ENCODE measurements around the gene FTSJ3.
A peak's percentile ranks its signal among the peaks of the same experiment; 100 is the strongest.

The FTSJ3 gene

DNA sequence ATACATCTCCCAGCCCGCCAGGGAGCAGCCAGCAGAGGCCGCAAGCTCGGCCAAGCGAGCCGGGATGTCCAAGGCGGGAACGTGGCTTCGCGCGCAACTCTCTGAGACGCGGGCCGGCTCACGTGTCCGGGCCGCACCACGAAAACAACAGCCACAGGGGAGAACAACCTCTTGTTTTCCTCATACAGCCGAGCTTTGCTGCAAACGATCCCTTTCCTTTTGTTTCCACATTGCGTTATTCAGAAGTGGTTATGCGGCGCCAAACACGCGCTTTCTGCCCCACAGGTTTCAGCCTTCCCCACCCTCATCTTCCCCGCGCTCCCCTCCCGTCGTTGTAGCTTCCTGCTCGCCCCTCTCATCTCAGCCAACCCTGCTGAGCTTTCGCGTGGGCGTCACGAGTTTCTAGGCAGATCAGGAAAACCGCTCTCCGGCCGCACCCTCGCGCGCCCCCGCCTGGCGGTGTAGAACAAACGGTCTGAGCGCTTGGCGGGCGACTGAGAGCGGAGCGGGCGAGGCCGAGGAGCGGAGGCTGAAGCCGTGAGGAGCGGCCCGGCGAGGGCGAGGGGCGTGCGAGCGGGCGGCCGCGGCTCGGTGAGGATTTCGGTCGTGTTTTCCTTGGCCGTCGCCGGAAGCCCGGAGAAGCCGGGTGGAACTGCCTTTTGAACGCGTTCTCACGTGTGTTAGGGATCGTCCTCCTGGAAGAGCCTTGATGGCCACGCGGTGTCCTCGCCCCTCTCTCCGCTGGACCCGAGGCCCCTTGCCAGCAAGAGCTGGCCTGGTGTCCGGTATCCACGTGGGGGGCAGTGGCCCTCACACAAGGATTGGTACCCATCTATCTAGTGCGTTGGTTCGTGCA is 21.6 kb upstream of the FTSJ3 start (continued):
- peak; percentile 89 for TF ChIP-seq SETDB1 (IDR thresholded peaks at IDR 0.05; ENCODE audit: insufficient read length, low read length)
- TF ChIP-seq KLF16 (tag by site-specific recombination; IDR thresholded peaks at IDR 0.05): no peak; the same call in 1 of the 2 replicates
- TF ChIP-seq ZSCAN16 (tag by site-specific recombination; IDR thresholded peaks at IDR 0.05): no peak
- TF ChIP-seq, protein P1, sequence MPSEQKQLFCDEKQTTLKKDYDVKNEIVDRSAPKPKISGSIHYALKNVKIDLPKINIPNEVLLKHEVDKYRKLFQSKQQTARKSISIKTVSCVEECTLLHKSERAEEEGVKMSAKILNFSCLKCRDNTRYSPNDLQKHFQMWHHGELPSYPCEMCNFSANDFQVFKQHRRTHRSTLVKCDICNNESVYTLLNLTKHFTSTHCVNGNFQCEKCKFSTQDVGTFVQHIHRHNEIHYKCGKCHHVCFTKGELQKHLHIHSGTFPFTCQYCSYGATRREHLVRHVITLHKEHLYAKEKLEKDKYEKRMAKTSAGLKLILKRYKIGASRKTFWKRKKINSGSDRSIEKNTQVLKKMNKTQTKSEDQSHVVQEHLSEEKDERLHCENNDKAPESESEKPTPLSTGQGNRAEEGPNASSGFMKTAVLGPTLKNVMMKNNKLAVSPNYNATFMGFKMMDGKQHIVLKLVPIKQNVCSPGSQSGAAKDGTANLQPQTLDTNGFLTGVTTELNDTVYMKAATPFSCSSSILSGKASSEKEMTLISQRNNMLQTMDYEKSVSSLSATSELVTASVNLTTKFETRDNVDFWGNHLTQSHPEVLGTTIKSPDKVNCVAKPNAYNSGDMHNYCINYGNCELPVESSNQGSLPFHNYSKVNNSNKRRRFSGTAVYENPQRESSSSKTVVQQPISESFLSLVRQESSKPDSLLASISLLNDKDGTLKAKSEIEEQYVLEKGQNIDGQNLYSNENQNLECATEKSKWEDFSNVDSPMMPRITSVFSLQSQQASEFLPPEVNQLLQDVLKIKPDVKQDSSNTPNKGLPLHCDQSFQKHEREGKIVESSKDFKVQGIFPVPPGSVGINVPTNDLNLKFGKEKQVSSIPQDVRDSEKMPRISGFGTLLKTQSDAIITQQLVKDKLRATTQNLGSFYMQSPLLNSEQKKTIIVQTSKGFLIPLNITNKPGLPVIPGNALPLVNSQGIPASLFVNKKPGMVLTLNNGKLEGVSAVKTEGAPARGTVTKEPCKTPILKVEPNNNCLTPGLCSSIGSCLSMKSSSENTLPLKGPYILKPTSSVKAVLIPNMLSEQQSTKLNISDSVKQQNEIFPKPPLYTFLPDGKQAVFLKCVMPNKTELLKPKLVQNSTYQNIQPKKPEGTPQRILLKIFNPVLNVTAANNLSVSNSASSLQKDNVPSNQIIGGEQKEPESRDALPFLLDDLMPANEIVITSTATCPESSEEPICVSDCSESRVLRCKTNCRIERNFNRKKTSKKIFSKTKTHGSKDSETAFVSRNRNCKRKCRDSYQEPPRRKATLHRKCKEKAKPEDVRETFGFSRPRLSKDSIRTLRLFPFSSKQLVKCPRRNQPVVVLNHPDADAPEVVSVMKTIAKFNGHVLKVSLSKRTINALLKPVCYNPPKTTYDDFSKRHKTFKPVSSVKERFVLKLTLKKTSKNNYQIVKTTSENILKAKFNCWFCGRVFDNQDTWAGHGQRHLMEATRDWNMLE (tag by site-specific recombination; conservative IDR thresholded peaks at IDR 0.05; ENCODE audit: low read depth): 0 out of 2 replicates have a peak, but pooled peaks have one; percentile 21
- no peak for TF ChIP-seq YY2 (tag by site-specific recombination; IDR thresholded peaks at IDR 0.05)
- no peak for TF ChIP-seq ZBTB8A (tag by site-specific recombination; IDR thresholded peaks at IDR 0.05)
- 0 out of 2 replicates have a peak, but pooled peaks have one; percentile 29 for TF ChIP-seq ZNF394 (tag by site-specific recombination; IDR thresholded peaks at IDR 0.05; ENCODE audit: borderline replicate concordance)
- TF ChIP-seq ZNF157 (tag by site-specific recombination; IDR thresholded peaks at IDR 0.05): no peak
- TF ChIP-seq, protein P2, sequence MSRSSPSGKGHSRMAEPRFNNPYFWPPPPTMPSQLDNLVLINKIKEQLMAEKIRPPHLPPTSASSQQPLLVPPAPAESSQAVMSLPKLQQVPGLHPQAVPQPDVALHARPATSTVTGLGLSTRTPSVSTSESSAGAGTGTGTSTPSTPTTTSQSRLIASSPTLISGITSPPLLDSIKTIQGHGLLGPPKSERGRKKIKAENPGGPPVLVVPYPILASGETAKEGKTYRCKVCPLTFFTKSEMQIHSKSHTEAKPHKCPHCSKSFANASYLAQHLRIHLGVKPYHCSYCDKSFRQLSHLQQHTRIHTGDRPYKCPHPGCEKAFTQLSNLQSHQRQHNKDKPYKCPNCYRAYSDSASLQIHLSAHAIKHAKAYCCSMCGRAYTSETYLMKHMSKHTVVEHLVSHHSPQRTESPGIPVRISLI (tag by site-specific recombination; IDR thresholded peaks at IDR 0.05): no peak
- TF ChIP-seq, protein P3, sequence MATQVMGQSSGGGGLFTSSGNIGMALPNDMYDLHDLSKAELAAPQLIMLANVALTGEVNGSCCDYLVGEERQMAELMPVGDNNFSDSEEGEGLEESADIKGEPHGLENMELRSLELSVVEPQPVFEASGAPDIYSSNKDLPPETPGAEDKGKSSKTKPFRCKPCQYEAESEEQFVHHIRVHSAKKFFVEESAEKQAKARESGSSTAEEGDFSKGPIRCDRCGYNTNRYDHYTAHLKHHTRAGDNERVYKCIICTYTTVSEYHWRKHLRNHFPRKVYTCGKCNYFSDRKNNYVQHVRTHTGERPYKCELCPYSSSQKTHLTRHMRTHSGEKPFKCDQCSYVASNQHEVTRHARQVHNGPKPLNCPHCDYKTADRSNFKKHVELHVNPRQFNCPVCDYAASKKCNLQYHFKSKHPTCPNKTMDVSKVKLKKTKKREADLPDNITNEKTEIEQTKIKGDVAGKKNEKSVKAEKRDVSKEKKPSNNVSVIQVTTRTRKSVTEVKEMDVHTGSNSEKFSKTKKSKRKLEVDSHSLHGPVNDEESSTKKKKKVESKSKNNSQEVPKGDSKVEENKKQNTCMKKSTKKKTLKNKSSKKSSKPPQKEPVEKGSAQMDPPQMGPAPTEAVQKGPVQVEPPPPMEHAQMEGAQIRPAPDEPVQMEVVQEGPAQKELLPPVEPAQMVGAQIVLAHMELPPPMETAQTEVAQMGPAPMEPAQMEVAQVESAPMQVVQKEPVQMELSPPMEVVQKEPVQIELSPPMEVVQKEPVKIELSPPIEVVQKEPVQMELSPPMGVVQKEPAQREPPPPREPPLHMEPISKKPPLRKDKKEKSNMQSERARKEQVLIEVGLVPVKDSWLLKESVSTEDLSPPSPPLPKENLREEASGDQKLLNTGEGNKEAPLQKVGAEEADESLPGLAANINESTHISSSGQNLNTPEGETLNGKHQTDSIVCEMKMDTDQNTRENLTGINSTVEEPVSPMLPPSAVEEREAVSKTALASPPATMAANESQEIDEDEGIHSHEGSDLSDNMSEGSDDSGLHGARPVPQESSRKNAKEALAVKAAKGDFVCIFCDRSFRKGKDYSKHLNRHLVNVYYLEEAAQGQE (tag by site-specific recombination; IDR thresholded peaks at IDR 0.05): no peak
- TF ChIP-seq ZNF302 (tag by site-specific recombination; IDR thresholded peaks at IDR 0.05; ENCODE audit: low read depth): no peak
- TF ChIP-seq ZNF654 (tag by site-specific recombination; IDR thresholded peaks at IDR 0.05; ENCODE audit: low read depth): no peak
- no peak for TF ChIP-seq ZNF112 (tag by site-specific recombination; IDR thresholded peaks at IDR 0.05)
- no peak for TF ChIP-seq BCL11A (tag by site-specific recombination; IDR thresholded peaks at IDR 0.05; ENCODE audit: low read depth)
- peak; percentile 64; the same call in 1 of the 2 replicates for TF ChIP-seq ZNF324 (tag by site-specific recombination; IDR thresholded peaks at IDR 0.05)
- no peak for TF ChIP-seq ZNF354C (tag by site-specific recombination; IDR thresholded peaks at IDR 0.05; ENCODE audit: borderline replicate concordance, low read depth)
- no peak for TF ChIP-seq PRDM1 (tag by site-specific recombination; IDR thresholded peaks at IDR 0.05)
- TF ChIP-seq ZNF529 (tag by site-specific recombination; IDR thresholded peaks at IDR 0.05; ENCODE audit: insufficient replicate concordance): no peak
- no peak for TF ChIP-seq ZNF777 (tag by site-specific recombination; IDR thresholded peaks at IDR 0.05; ENCODE audit: borderline replicate concordance)
- no peak for TF ChIP-seq IKZF3 (tag by site-specific recombination; IDR thresholded peaks at IDR 0.05)
- TF ChIP-seq, protein P4, sequence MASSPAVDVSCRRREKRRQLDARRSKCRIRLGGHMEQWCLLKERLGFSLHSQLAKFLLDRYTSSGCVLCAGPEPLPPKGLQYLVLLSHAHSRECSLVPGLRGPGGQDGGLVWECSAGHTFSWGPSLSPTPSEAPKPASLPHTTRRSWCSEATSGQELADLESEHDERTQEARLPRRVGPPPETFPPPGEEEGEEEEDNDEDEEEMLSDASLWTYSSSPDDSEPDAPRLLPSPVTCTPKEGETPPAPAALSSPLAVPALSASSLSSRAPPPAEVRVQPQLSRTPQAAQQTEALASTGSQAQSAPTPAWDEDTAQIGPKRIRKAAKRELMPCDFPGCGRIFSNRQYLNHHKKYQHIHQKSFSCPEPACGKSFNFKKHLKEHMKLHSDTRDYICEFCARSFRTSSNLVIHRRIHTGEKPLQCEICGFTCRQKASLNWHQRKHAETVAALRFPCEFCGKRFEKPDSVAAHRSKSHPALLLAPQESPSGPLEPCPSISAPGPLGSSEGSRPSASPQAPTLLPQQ (tag by site-specific recombination; IDR thresholded peaks at IDR 0.05): peak; percentile 68
- TF ChIP-seq ZNF274 (IDR thresholded peaks at IDR 0.05; ENCODE audit: low read length): no peak
- no peak for TF ChIP-seq ZNF274 (tag by site-specific recombination; IDR thresholded peaks at IDR 0.05; ENCODE audit: borderline replicate concordance)
- no peak for TF ChIP-seq ZNF664 (tag by site-specific recombination; IDR thresholded peaks at IDR 0.05)
- TF ChIP-seq ZFHX2 (tag by site-specific recombination; conservative IDR thresholded peaks at IDR 0.05): peak; percentile 26; the same call in 1 of the 2 replicates
- TF ChIP-seq TRIM28 (IDR thresholded peaks at IDR 0.05; ENCODE audit: borderline replicate concordance, low read length): no peak
- TF ChIP-seq ZFP41 (tag by site-specific recombination; IDR thresholded peaks at IDR 0.05; ENCODE audit: borderline replicate concordance): no peak

All from HEK293 (cell line).